Measurements from ENCODE around the gene TMEM132A.
A peak's percentile ranks its signal among the peaks of the same experiment; 100 is the strongest.

Gene TMEM132A

GRCh38 chr11:60891103-60891741 lies 33.0 kb upstream of the TMEM132A start:
- Histone ChIP-seq H3K36me3 (ENCODE audit: control insufficient read depth in 1 of 2, insufficient read depth in 2 of 2, low read length in 2 of 2) (peaks cover 29 to 45% of the 10 kb centered on the region in 2 donors), H3K9me3 (ENCODE audit: control insufficient read depth in 1 of 2, low read length in 2 of 2) (no peaks in the 10 kb centered on the region), H3K27me3 (ENCODE audit: low read depth, low read length) (no peaks in the 10 kb centered on the region), H3K4me1 (ENCODE audit: control insufficient read depth in 1 of 2, insufficient read depth in 2 of 2, low read length in 2 of 2) (peaks cover 0 to 3% of the 10 kb centered on the region in 2 donors), H3K27ac (ENCODE audit: low read length) (no peak overlapping the region), H3K4me3 (ENCODE audit: low read depth in 1 of 2, low read length in 2 of 2) (no peak overlapping the region)

- H3K4me1 ChIP-seq (ENCODE audit: control insufficient read depth in 1 of 2, insufficient read depth in 2 of 2, low read length in 2 of 2), result peaks cover 0 to 1% of the 10 kb centered on the region in 2 donors
- no peaks in the 10 kb centered on the region for H3K27me3 ChIP-seq (ENCODE audit: low read depth, low read length)
- H3K9me3 ChIP-seq (ENCODE audit: control insufficient read depth in 1 of 2, low read length in 2 of 2), result no peaks in the 10 kb centered on the region
- no peak overlapping the region for H3K4me3 ChIP-seq (ENCODE audit: low read depth in 1 of 2, low read length in 2 of 2)
- peaks cover 61 to 73% of the 10 kb centered on the region in 2 donors for H3K36me3 ChIP-seq (ENCODE audit: control insufficient read depth in 1 of 2, insufficient read depth in 2 of 2, low read length in 2 of 2)
- H3K27ac ChIP-seq (ENCODE audit: low read length), result no peak overlapping the region
Observed at GRCh38 chr11:60895687-60896086, 28.6 kb upstream of the TMEM132A start.

- Histone ChIP-seq H3K27me3 (ENCODE audit: low read depth, low read length) (no peaks in the 10 kb centered on the region), H3K27ac (ENCODE audit: low read length) (no peak overlapping the region), H3K4me1 (ENCODE audit: control insufficient read depth in 1 of 2, insufficient read depth in 2 of 2, low read length in 2 of 2) (no peaks in the 10 kb centered on the region), H3K4me3 (ENCODE audit: low read depth in 1 of 2, low read length in 2 of 2) (no peak overlapping the region), H3K9me3 (ENCODE audit: control insufficient read depth in 1 of 2, low read length in 2 of 2) (no peaks in the 10 kb centered on the region), H3K36me3 (ENCODE audit: control insufficient read depth in 1 of 2, insufficient read depth in 2 of 2, low read length in 2 of 2) (peaks cover 69 to 77% of the 10 kb centered on the region in 2 donors)
Observed at GRCh38 chr11:60897496-60897895, 26.8 kb upstream of the TMEM132A start.

- H3K36me3 ChIP-seq (ENCODE audit: control insufficient read depth in 1 of 2, insufficient read depth in 2 of 2, low read length in 2 of 2), result peaks cover 69 to 78% of the 10 kb centered on the region in 2 donors
- H3K27ac ChIP-seq (ENCODE audit: low read length), result no peak overlapping the region
Observed at GRCh38 chr11:60899046-60899936, 25.0 kb upstream of the TMEM132A start.

GRCh38 chr11:60899977-60900376 lies 24.3 kb upstream of the TMEM132A start:
- Histone ChIP-seq H3K27ac (ENCODE audit: low read length) (no peak overlapping the region), H3K36me3 (ENCODE audit: control insufficient read depth in 1 of 2, insufficient read depth in 2 of 2, low read length in 2 of 2) (peaks cover 69 to 73% of the 10 kb centered on the region in 2 donors), H3K4me3 (ENCODE audit: low read depth in 1 of 2, low read length in 2 of 2) (no peak overlapping the region), H3K9me3 (ENCODE audit: control insufficient read depth in 1 of 2, low read length in 2 of 2) (no peaks in the 10 kb centered on the region), H3K4me1 (ENCODE audit: control insufficient read depth in 1 of 2, insufficient read depth in 2 of 2, low read length in 2 of 2) (peaks cover 8 to 11% of the 10 kb centered on the region in 2 donors), H3K27me3 (ENCODE audit: low read depth, low read length) (no peaks in the 10 kb centered on the region)

More at GRCh38 chr11:60899046-60899936, 25.0 kb upstream of the TMEM132A start:
- peaks cover 2 to 5% of the 10 kb centered on the region in 2 donors for H3K4me1 ChIP-seq (ENCODE audit: control insufficient read depth in 1 of 2, insufficient read depth in 2 of 2, low read length in 2 of 2)
- H3K27me3 ChIP-seq (ENCODE audit: low read depth, low read length), result no peaks in the 10 kb centered on the region
- no peaks in the 10 kb centered on the region for H3K9me3 ChIP-seq (ENCODE audit: control insufficient read depth in 1 of 2, low read length in 2 of 2)
- H3K4me3 ChIP-seq (ENCODE audit: low read depth in 1 of 2, low read length in 2 of 2), result no peak overlapping the region

- Histone ChIP-seq H3K27ac (ENCODE audit: low read length) (no peak overlapping the region), H3K4me3 (ENCODE audit: low read depth in 1 of 2, low read length in 2 of 2) (no peak overlapping the region), H3K4me1 (ENCODE audit: control insufficient read depth in 1 of 2, insufficient read depth in 2 of 2, low read length in 2 of 2) (peaks cover 17% of the 10 kb centered on the region in 2 donors), H3K9me3 (ENCODE audit: control insufficient read depth in 1 of 2, low read length in 2 of 2) (no peaks in the 10 kb centered on the region), H3K36me3 (ENCODE audit: control insufficient read depth in 1 of 2, insufficient read depth in 2 of 2, low read length in 2 of 2) (peaks cover 67 to 69% of the 10 kb centered on the region in 2 donors), H3K27me3 (ENCODE audit: low read depth, low read length) (no peaks in the 10 kb centered on the region)
Observed at GRCh38 chr11:60900673-60901404, 23.4 kb upstream of the TMEM132A start.

- Histone ChIP-seq H3K9me3 (ENCODE audit: control insufficient read depth in 1 of 2, low read length in 2 of 2) (no peaks in the 10 kb centered on the region), H3K36me3 (ENCODE audit: control insufficient read depth in 1 of 2, insufficient read depth in 2 of 2, low read length in 2 of 2) (peaks cover 54 to 59% of the 10 kb centered on the region in 2 donors), H3K27me3 (ENCODE audit: low read depth, low read length) (no peaks in the 10 kb centered on the region), H3K27ac (ENCODE audit: low read length) (no peak overlapping the region), H3K4me1 (ENCODE audit: control insufficient read depth in 1 of 2, insufficient read depth in 2 of 2, low read length in 2 of 2) (peaks cover 22% of the 10 kb centered on the region in 2 donors), H3K4me3 (ENCODE audit: low read depth in 1 of 2, low read length in 2 of 2) (no peak overlapping the region)
Observed at GRCh38 chr11:60902625-60903024, 21.6 kb upstream of the TMEM132A start.

- Histone ChIP-seq H3K27ac (ENCODE audit: low read length) (peak overlapping the region; percentile 77), H3K9me3 (ENCODE audit: control insufficient read depth in 1 of 2, low read length in 2 of 2) (no peaks in the 10 kb centered on the region), H3K27me3 (ENCODE audit: low read depth, low read length) (no peaks in the 10 kb centered on the region), H3K36me3 (ENCODE audit: control insufficient read depth in 1 of 2, insufficient read depth in 2 of 2, low read length in 2 of 2) (peaks cover 35 to 41% of the 10 kb centered on the region in 2 donors), H3K4me3 (ENCODE audit: low read depth in 1 of 2, low read length in 2 of 2) (peak overlapping the region; percentile 87 to 91), H3K4me1 (ENCODE audit: control insufficient read depth in 1 of 2, insufficient read depth in 2 of 2, low read length in 2 of 2) (peaks cover 22% of the 10 kb centered on the region in 2 donors)
Observed at GRCh38 chr11:60905047-60905446, 19.2 kb upstream of the TMEM132A start.

GRCh38 chr11:60905551-60906113 lies 18.6 kb upstream of the TMEM132A start:
- no peaks in the 10 kb centered on the region for H3K9me3 ChIP-seq (ENCODE audit: control insufficient read depth in 1 of 2, low read length in 2 of 2)
- H3K4me1 ChIP-seq (ENCODE audit: control insufficient read depth in 1 of 2, insufficient read depth in 2 of 2, low read length in 2 of 2), result peaks cover 22% of the 10 kb centered on the region in 2 donors
- H3K4me3 ChIP-seq (ENCODE audit: low read depth in 1 of 2, low read length in 2 of 2), result peak overlapping the region; percentile 87 to 91
- peaks cover 29 to 35% of the 10 kb centered on the region in 2 donors for H3K36me3 ChIP-seq (ENCODE audit: control insufficient read depth in 1 of 2, insufficient read depth in 2 of 2, low read length in 2 of 2)
- H3K27ac ChIP-seq (ENCODE audit: low read length), result peak overlapping the region; percentile 77
- H3K27me3 ChIP-seq (ENCODE audit: low read depth, low read length), result no peaks in the 10 kb centered on the region

GRCh38 chr11:60906132-60906972 lies 17.9 kb upstream of the TMEM132A start, which contains the start of gene PRPF19:
Gene PRPF19 (minus strand): TSS chr11:60906585. CDS start chr11:60906382, 203 bp downstream.
- Histone ChIP-seq H3K4me1 (ENCODE audit: control insufficient read depth in 1 of 2, insufficient read depth in 2 of 2, low read length in 2 of 2) (peaks cover 22% of the 10 kb centered on the region in 2 donors), H3K4me3 (ENCODE audit: low read depth in 1 of 2, low read length in 2 of 2) (peak within 1 kb of the TSS; percentile 87 to 91), H3K9me3 (ENCODE audit: control insufficient read depth in 1 of 2, low read length in 2 of 2) (no peaks in the 10 kb centered on the region), H3K36me3 (ENCODE audit: control insufficient read depth in 1 of 2, insufficient read depth in 2 of 2, low read length in 2 of 2) (peaks cover 22 to 28% of the 10 kb centered on the region in 2 donors), H3K27ac (ENCODE audit: low read length) (peak within 1 kb of the TSS; percentile 77), H3K27me3 (ENCODE audit: low read depth, low read length) (no peaks in the 10 kb centered on the region)

All from muscle layer of duodenum (tissue), 2 donors.